ENCODE results near the gene CACNA1I. TPM values are rescaled to one million over a fixed set of nuclear protein-coding genes. Genes with fewer than 3 reads are reported as not detected.

CACNA1I gene
- total RNA-seq, 1 donor from 2014 or later = 0.11 TPM

GRCh38 chr22:39718921-39719475 lies 148.4 kb downstream of the CACNA1I start:
- H3K27ac Mint-ChIP-seq (ENCODE audit: unreplicated experiment) = no peak overlapping the region
- Histone ChIP-seq H3K9me3 (ENCODE audit: insufficient read depth, low read depth, low read length) (no peaks in the 10 kb centered on the region), H3K79me2 (ENCODE audit: insufficient read depth, low read length) (no peaks in the 10 kb centered on the region), H3K27me3 (ENCODE audit: insufficient read depth, low read length) (peaks cover 22% of the 10 kb centered on the region), H3K4me3 (ENCODE audit: insufficient read depth, low read depth, low read length) (no peak overlapping the region), H3K36me3 (ENCODE audit: insufficient read depth, low read length) (no peaks in the 10 kb centered on the region), H4K20me1 (ENCODE audit: insufficient read depth, low read length) (no peaks in the 10 kb centered on the region), H2AFZ (ENCODE audit: low read depth, low read length) (no peak overlapping the region), H3K4me2 (ENCODE audit: low read length) (no peak overlapping the region), H3K27ac (ENCODE audit: low read depth, low read length) (no peak overlapping the region), H3K4me1 (ENCODE audit: insufficient read depth, low read length) (no peaks in the 10 kb centered on the region), H3K9ac (ENCODE audit: low read length) (no peak overlapping the region)
- peaks cover 3% of the 10 kb centered on the region for H3K4me1 Mint-ChIP-seq (ENCODE audit: low read depth, unreplicated experiment)
- no peak overlapping the region for H3K4me3 Mint-ChIP-seq (ENCODE audit: unreplicated experiment)
- no peak for TF ChIP-seq CTCF (IDR thresholded peaks at IDR 0.05; ENCODE audit: insufficient read depth, low read depth, low read length)
- TF ChIP-seq EZH2 (IDR thresholded peaks at IDR 0.05; ENCODE audit: insufficient read depth, low read length) = no peak
- peaks cover 38% of the 10 kb centered on the region for H3K27me3 Mint-ChIP-seq (ENCODE audit: low read depth, unreplicated experiment)
- H3K36me3 Mint-ChIP-seq (ENCODE audit: low read depth, unreplicated experiment) = no peaks in the 10 kb centered on the region
- no peaks in the 10 kb centered on the region for H3K9me3 Mint-ChIP-seq (ENCODE audit: unreplicated experiment)
- no peak for DNase-seq (ENCODE audit: low read depth)
- FAIRE-seq = no peak

GRCh38 chr22:39719559-39720450 lies 149.3 kb downstream of the CACNA1I start:
- TF ChIP-seq EZH2 (IDR thresholded peaks at IDR 0.05; ENCODE audit: insufficient read depth, low read length) (no peak), CTCF (IDR thresholded peaks at IDR 0.05; ENCODE audit: insufficient read depth, low read depth, low read length) (no peak)
- H3K36me3 ChIP-seq (ENCODE audit: insufficient read depth, low read length) = no peaks in the 10 kb centered on the region
- no peak overlapping the region for H3K4me2 ChIP-seq (ENCODE audit: low read length)
- no peaks in the 10 kb centered on the region for H3K9me3 Mint-ChIP-seq (ENCODE audit: unreplicated experiment)
- H3K4me3 Mint-ChIP-seq (ENCODE audit: unreplicated experiment) = no peak overlapping the region
- H3K4me1 ChIP-seq (ENCODE audit: insufficient read depth, low read length) = no peaks in the 10 kb centered on the region
- no peak overlapping the region for H3K27ac ChIP-seq (ENCODE audit: low read depth, low read length)
- no peak overlapping the region for H2AFZ ChIP-seq (ENCODE audit: low read depth, low read length)
- H3K9me3 ChIP-seq (ENCODE audit: insufficient read depth, low read depth, low read length) = no peaks in the 10 kb centered on the region
- H3K27me3 ChIP-seq (ENCODE audit: insufficient read depth, low read length) = peaks cover 22% of the 10 kb centered on the region
- no peak overlapping the region for H3K9ac ChIP-seq (ENCODE audit: low read length)
- H3K4me1 Mint-ChIP-seq (ENCODE audit: low read depth, unreplicated experiment) = peaks cover 3% of the 10 kb centered on the region
- no peaks in the 10 kb centered on the region for H4K20me1 ChIP-seq (ENCODE audit: insufficient read depth, low read length)
- DNase-seq (ENCODE audit: low read depth) (no peak), FAIRE-seq (no peak)
- H3K4me3 ChIP-seq (ENCODE audit: insufficient read depth, low read depth, low read length) = no peak overlapping the region
- no peaks in the 10 kb centered on the region for H3K36me3 Mint-ChIP-seq (ENCODE audit: low read depth, unreplicated experiment)
- peaks cover 33% of the 10 kb centered on the region for H3K27me3 Mint-ChIP-seq (ENCODE audit: low read depth, unreplicated experiment)
- H3K27ac Mint-ChIP-seq (ENCODE audit: unreplicated experiment) = no peak overlapping the region
- no peaks in the 10 kb centered on the region for H3K79me2 ChIP-seq (ENCODE audit: insufficient read depth, low read length)

Measured in astrocyte (in vitro differentiated cells and primary cell).